Measurements from ENCODE around the gene HTR2C. TPM values are rescaled to one million over a fixed set of nuclear protein-coding genes. Genes with fewer than 3 reads are reported as not detected.

Gene HTR2C
- total RNA-seq, 1 experiment from 2014 or later: 1.7 TPM

DNA sequence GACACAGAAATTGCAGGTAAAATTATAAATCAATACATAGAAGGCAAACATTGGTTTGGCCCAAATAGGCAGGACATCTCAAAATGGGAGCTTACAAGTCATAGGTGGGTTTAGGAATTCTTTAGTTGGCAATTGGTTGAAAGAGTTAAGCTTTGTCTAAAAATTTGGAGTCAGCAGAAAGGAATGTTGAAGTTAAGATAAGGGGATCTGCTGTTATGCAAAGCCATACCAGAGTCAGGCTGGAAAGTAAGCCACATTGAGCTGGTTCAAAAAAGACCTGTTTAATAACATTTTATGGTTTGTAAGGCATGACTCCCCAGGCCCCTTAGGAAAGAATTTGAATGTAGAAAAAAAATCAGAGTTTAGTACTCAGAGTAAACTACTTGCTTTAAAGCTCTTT lies 341.0 kb downstream of the HTR2C start (continued):
- TF ChIP-seq, protein P1, sequence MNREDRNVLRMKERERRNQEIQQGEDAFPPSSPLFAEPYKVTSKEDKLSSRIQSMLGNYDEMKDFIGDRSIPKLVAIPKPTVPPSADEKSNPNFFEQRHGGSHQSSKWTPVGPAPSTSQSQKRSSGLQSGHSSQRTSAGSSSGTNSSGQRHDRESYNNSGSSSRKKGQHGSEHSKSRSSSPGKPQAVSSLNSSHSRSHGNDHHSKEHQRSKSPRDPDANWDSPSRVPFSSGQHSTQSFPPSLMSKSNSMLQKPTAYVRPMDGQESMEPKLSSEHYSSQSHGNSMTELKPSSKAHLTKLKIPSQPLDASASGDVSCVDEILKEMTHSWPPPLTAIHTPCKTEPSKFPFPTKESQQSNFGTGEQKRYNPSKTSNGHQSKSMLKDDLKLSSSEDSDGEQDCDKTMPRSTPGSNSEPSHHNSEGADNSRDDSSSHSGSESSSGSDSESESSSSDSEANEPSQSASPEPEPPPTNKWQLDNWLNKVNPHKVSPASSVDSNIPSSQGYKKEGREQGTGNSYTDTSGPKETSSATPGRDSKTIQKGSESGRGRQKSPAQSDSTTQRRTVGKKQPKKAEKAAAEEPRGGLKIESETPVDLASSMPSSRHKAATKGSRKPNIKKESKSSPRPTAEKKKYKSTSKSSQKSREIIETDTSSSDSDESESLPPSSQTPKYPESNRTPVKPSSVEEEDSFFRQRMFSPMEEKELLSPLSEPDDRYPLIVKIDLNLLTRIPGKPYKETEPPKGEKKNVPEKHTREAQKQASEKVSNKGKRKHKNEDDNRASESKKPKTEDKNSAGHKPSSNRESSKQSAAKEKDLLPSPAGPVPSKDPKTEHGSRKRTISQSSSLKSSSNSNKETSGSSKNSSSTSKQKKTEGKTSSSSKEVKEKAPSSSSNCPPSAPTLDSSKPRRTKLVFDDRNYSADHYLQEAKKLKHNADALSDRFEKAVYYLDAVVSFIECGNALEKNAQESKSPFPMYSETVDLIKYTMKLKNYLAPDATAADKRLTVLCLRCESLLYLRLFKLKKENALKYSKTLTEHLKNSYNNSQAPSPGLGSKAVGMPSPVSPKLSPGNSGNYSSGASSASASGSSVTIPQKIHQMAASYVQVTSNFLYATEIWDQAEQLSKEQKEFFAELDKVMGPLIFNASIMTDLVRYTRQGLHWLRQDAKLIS (CRISPR knock-in tag; IDR thresholded peaks at IDR 0.05; ENCODE audit: borderline replicate concordance): no peak
- no peak for TF ChIP-seq CREB1 (CRISPR knock-in tag; IDR thresholded peaks at IDR 0.05)

GRCh38 chrX:114930227-114930626 lies 346.3 kb downstream of the HTR2C start:
- no peak overlapping the region for H3K27ac Mint-ChIP-seq
- H3K27me3 Mint-ChIP-seq (ENCODE audit: low read depth): peaks cover 9% of the 10 kb centered on the region
- ChIA-PET CTCF (no interaction called here), POLR2A (no interaction called here)
- H3K4me1 Mint-ChIP-seq: peaks cover 3% of the 10 kb centered on the region; the same call in 1 of the 2 replicates
- no peak for ATAC-seq
- no peak for DNase-seq (ENCODE audit: low spot score)
- peaks cover 33% of the 10 kb centered on the region for H3K9me3 Mint-ChIP-seq
- H3K36me3 Mint-ChIP-seq: peaks cover 25% of the 10 kb centered on the region
- no peak overlapping the region for H3K4me3 Mint-ChIP-seq
- TF ChIP-seq, protein P2, sequence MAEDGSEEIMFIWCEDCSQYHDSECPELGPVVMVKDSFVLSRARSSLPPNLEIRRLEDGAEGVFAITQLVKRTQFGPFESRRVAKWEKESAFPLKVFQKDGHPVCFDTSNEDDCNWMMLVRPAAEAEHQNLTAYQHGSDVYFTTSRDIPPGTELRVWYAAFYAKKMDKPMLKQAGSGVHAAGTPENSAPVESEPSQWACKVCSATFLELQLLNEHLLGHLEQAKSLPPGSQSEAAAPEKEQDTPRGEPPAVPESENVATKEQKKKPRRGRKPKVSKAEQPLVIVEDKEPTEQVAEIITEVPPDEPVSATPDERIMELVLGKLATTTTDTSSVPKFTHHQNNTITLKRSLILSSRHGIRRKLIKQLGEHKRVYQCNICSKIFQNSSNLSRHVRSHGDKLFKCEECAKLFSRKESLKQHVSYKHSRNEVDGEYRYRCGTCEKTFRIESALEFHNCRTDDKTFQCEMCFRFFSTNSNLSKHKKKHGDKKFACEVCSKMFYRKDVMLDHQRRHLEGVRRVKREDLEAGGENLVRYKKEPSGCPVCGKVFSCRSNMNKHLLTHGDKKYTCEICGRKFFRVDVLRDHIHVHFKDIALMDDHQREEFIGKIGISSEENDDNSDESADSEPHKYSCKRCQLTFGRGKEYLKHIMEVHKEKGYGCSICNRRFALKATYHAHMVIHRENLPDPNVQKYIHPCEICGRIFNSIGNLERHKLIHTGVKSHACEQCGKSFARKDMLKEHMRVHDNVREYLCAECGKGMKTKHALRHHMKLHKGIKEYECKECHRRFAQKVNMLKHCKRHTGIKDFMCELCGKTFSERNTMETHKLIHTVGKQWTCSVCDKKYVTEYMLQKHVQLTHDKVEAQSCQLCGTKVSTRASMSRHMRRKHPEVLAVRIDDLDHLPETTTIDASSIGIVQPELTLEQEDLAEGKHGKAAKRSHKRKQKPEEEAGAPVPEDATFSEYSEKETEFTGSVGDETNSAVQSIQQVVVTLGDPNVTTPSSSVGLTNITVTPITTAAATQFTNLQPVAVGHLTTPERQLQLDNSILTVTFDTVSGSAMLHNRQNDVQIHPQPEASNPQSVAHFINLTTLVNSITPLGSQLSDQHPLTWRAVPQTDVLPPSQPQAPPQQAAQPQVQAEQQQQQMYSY (CRISPR knock-in tag; IDR thresholded peaks at IDR 0.05): no peak
- TF ChIP-seq ZNF317 (CRISPR knock-in tag; IDR thresholded peaks at IDR 0.05; ENCODE audit: borderline replicate concordance, low read depth): no peak
- no peak for TF ChIP-seq ZNF416 (CRISPR knock-in tag; IDR thresholded peaks at IDR 0.05)
- no peak for TF ChIP-seq CREM (CRISPR knock-in tag; IDR thresholded peaks at IDR 0.05)
- TF ChIP-seq OVOL2 (CRISPR knock-in tag; IDR thresholded peaks at IDR 0.05; ENCODE audit: borderline replicate concordance): no peak
- TF ChIP-seq, protein P3, sequence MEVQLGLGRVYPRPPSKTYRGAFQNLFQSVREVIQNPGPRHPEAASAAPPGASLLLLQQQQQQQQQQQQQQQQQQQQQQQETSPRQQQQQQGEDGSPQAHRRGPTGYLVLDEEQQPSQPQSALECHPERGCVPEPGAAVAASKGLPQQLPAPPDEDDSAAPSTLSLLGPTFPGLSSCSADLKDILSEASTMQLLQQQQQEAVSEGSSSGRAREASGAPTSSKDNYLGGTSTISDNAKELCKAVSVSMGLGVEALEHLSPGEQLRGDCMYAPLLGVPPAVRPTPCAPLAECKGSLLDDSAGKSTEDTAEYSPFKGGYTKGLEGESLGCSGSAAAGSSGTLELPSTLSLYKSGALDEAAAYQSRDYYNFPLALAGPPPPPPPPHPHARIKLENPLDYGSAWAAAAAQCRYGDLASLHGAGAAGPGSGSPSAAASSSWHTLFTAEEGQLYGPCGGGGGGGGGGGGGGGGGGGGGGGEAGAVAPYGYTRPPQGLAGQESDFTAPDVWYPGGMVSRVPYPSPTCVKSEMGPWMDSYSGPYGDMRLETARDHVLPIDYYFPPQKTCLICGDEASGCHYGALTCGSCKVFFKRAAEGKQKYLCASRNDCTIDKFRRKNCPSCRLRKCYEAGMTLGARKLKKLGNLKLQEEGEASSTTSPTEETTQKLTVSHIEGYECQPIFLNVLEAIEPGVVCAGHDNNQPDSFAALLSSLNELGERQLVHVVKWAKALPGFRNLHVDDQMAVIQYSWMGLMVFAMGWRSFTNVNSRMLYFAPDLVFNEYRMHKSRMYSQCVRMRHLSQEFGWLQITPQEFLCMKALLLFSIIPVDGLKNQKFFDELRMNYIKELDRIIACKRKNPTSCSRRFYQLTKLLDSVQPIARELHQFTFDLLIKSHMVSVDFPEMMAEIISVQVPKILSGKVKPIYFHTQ (CRISPR knock-in tag; IDR thresholded peaks at IDR 0.05): no peak
- no peak for TF ChIP-seq PRRX2 (CRISPR knock-in tag; IDR thresholded peaks at IDR 0.05)
- TF ChIP-seq, protein P4, sequence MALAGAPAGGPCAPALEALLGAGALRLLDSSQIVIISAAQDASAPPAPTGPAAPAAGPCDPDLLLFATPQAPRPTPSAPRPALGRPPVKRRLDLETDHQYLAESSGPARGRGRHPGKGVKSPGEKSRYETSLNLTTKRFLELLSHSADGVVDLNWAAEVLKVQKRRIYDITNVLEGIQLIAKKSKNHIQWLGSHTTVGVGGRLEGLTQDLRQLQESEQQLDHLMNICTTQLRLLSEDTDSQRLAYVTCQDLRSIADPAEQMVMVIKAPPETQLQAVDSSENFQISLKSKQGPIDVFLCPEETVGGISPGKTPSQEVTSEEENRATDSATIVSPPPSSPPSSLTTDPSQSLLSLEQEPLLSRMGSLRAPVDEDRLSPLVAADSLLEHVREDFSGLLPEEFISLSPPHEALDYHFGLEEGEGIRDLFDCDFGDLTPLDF (CRISPR knock-in tag; IDR thresholded peaks at IDR 0.05): no peak
- no peak for TF ChIP-seq ZNF671 (CRISPR knock-in tag; IDR thresholded peaks at IDR 0.05)
- TF ChIP-seq ZBTB43 (CRISPR knock-in tag; IDR thresholded peaks at IDR 0.05): no peak
- no peak for TF ChIP-seq E2F5 (CRISPR knock-in tag; IDR thresholded peaks at IDR 0.05)
- no peak for TF ChIP-seq JUN (CRISPR knock-in tag; IDR thresholded peaks at IDR 0.05)
- no peak for TF ChIP-seq FOXP4 (CRISPR knock-in tag; IDR thresholded peaks at IDR 0.05)
- TF ChIP-seq NR2C2 (CRISPR knock-in tag; IDR thresholded peaks at IDR 0.05): no peak
- TF ChIP-seq NFYB (CRISPR knock-in tag; conservative IDR thresholded peaks at IDR 0.05; ENCODE audit: low read depth): no peak
- no peak for TF ChIP-seq ZMAT4 (CRISPR knock-in tag; IDR thresholded peaks at IDR 0.05)
- TF ChIP-seq, protein P5, sequence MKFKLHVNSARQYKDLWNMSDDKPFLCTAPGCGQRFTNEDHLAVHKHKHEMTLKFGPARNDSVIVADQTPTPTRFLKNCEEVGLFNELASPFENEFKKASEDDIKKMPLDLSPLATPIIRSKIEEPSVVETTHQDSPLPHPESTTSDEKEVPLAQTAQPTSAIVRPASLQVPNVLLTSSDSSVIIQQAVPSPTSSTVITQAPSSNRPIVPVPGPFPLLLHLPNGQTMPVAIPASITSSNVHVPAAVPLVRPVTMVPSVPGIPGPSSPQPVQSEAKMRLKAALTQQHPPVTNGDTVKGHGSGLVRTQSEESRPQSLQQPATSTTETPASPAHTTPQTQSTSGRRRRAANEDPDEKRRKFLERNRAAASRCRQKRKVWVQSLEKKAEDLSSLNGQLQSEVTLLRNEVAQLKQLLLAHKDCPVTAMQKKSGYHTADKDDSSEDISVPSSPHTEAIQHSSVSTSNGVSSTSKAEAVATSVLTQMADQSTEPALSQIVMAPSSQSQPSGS (CRISPR knock-in tag; IDR thresholded peaks at IDR 0.05; ENCODE audit: borderline replicate concordance, low read depth): no peak

All from WTC11 (cell line).